ENCODE data around the gene SLC22A1.

GRCh38 chr6:160163425-160163824, 41.8 kb downstream of the SLC22A1 start:
- no peak for TF ChIP-seq POLR2A (IDR thresholded peaks at IDR 0.05)
- no peak for TF ChIP-seq CTCF (IDR thresholded peaks at IDR 0.05)

All from adrenal gland (tissue), 5 donors.